Motor neuron (in vitro differentiated cells): ENCODE data around the gene SLC25A41. TPM values are rescaled to one million over a fixed set of nuclear protein-coding genes. Genes with fewer than 3 reads are reported as not detected.

Experiments used
- ATAC-seq, 8 experiments: fragments of 200-7000 bp; cut with Tn5 transposase; replicated peaks in 6 of 8; 2 replicates each; pipeline ENCODE4 v1.8.0; 2021; ENCODE audit warnings: mild to moderate bottlenecking in 8 of 8, moderate library complexity in 8 of 8
- H3K27ac ChIP-seq, 2 donors: fragments of 250-450 bp; sonication (Bioruptor Pico); 2 replicates each; pipeline ENCODE4 v1.9.0; 2021; ENCODE audit warnings: antibody characterized with exemption in 2 of 2, mild to moderate bottlenecking in 2 of 2, moderate library complexity in 1 of 2
- H3K4me1 ChIP-seq, 2 donors: fragments of 250-450 bp; sonication (Bioruptor Pico); replicated peaks in 1 of 2; 2 replicates each; pipeline ENCODE4 v1.6.1; 2021; ENCODE audit warnings: antibody characterized with exemption in 2 of 2, mild to moderate bottlenecking in 2 of 2, moderate library complexity in 1 of 2
- H3K4me3 ChIP-seq, 5 donors: fragments of 250-450 bp; sonication (Bioruptor Pico); 2 replicates each; pipeline ENCODE4 v1.9.0; 2021; ENCODE audit warnings: antibody characterized with exemption in 5 of 5, mild to moderate bottlenecking in 5 of 5, moderate library complexity in 4 of 5
- WGBS, 10 experiments: fragments of 450-650 bp; shearing (Covaris generic); methylation state at CpG; one replicate each; pipeline ENCODE4 v1.0.0; 2022; 5-methylcytosine and 5-hydroxymethylcytosine counted together
- in situ Hi-C, 9 experiments: fragments of 400-800 bp; cut with MboI; loops; one replicate each; pipeline ENCODE4 v1.15.0; 2021; ENCODE audit warnings: low sequenced_read_pairs in 9 of 9, low pct_unique_long_range_greater_than_20kb in 2 of 9; ENCODE audit not compliant: unreplicated experiment in 9 of 9
- total RNA-seq, 8 experiments: library from RNA; unstranded; fragments of 300-600 nt; gene quantifications; 2 replicates each; pipeline versions ENCODE4 v1.2.3 to v1.2.4, GENCODE V29; 2022

Gene SLC25A41
- total RNA-seq, 8 experiments from 2014 or later = 0.29 to 0.76 (median 0.49) TPM; not detected in 2

DNA sequence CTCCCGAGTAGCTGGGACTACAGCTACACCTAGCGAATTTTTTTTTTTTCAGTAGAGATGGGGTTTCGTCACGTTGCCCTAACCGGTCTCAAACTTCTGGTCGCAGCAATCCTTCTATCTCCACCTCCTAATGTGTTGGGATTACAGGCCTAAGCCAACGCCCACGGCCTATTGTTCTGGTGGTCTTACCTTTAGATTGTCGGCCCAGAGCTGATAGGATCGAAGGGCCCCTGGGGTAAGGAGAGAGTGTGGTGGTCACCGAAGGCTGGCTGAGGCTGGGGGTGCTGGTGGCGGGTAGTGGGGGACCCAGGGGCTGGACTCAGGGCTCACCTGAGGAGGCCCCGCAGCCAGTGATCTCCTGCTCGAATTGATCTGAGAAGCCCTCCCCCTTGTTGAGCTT, 37.5 kb upstream of the SLC25A41 start:
- peaks cover 0 to 2% of the 10 kb centered on the region in 2 donors for H3K4me1 ChIP-seq
- no peak overlapping the region for H3K27ac ChIP-seq
- WGBS, 10 experiments = 0 to 88% (median 80%) methylated on average over 1 to 6 of the region's 14 CpGs; no CpG with 5 or more reads in 5 of the 10 experiments
- no peak overlapping the region for H3K4me3 ChIP-seq
- ATAC-seq = no peak
- in situ Hi-C loops = no loop called here

DNA sequence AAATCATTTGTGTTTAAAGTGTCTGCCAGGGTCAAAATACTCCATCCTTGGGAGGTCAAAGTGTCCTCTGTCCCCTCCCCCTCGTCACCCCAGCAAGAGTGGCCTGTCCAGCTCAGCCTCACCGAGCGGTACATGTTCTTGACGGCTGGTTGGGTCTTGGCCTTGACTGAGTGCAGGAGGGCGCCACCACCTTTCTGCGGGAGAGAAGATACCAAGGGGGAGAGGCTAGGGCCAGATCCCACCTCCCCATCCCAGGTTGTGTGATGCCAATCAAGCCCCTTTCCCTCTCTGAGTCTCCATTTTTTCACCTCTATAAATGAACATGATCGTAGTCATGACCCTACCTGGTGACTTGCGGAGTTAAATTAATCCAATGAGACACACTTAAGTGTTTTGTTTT, 36.6 kb upstream of the SLC25A41 start:
- in situ Hi-C loops = no loop called here
- ATAC-seq = no peak

DNA sequence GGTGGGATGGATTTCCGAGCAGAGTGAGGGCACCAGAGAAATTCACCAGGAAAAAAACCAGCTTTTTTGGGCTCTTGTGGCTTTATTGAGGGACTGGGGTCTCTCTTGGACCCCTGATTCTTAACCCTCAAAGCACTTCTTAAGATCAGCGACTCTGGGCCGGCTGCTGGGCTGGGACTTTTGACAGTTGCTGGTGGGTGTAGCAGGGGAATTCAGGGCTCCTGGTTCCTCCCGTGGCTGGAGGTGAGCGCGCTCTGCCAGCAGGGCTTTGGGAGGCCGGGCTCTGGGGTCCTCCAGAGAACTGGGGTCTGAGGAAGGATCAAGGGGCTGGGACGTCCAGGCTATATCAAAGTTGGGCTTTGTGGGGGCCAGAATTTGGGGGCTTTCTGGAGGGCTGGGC, 33.8 kb upstream of the SLC25A41 start:
- peaks cover 0 to 2% of the 10 kb centered on the region in 2 donors for H3K4me1 ChIP-seq
- no peak for ATAC-seq
- WGBS, 10 experiments = 0 to 38% (median 20%) methylated on average over 1 to 2 of the region's 8 CpGs; no CpG with 5 or more reads in 7 of the 10 experiments
- H3K27ac ChIP-seq = no peak overlapping the region
- in situ Hi-C loops = no loop called here
- no peak overlapping the region for H3K4me3 ChIP-seq

More for the DNA sequence above, 36.6 kb upstream of the SLC25A41 start:
- Histone ChIP-seq H3K4me3 (no peak overlapping the region), H3K4me1 (peaks cover 0 to 2% of the 10 kb centered on the region in 2 donors), H3K27ac (no peak overlapping the region)
- WGBS, 10 experiments = 53 to 100% (median 92%) methylated on average over 1 to 6 of the region's 8 CpGs; no CpG with 5 or more reads in 1 of the 10 experiments

- Histone ChIP-seq H3K4me3 (no peak overlapping the region), H3K27ac (no peak overlapping the region), H3K4me1 (peaks cover 0 to 2% of the 10 kb centered on the region in 2 donors)
- WGBS, 10 experiments = 59 to 95% (median 87%) methylated on average over 2 to 6 of the region's 21 CpGs; no CpG with 5 or more reads in 6 of the 10 experiments
- ATAC-seq = no peak
- in situ Hi-C loops = no loop called here
These were observed 33.1 kb upstream of the SLC25A41 start for GRCh38 chr19:6466526-6467248.

- WGBS, 10 experiments = 78 to 81% methylated on average over 5 to 6 of the region's 8 CpGs; no CpG with 5 or more reads in 8 of the 10 experiments
- H3K27ac ChIP-seq = no peak overlapping the region
- no peak overlapping the region for H3K4me3 ChIP-seq
- peaks cover 0 to 4% of the 10 kb centered on the region in 2 donors for H3K4me1 ChIP-seq
- in situ Hi-C loops = no loop called here
- ATAC-seq = no peak
These were observed 32.1 kb upstream of the SLC25A41 start for GRCh38 chr19:6465663-6466062.

DNA sequence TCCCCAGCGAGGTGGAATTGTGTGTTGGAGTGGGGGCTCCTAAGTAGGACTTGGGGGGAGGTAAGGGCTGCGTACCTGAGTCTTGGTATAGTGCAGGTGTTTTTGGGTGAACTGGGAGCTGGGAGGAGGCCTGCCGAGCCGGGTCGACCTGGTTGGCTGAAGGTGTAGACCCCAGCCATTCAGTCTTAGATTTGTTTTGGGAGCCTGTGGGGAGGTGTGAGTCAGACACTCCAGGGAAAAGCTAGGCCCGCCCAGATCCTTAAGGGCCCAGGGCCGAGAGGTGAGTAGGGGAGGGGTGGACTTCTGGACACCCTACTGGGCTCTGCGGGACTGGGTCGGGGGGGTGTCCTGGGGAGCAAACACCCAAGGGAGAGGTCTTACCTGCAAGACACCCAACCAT, 31.4 kb upstream of the SLC25A41 start:
- no peak for ATAC-seq
- H3K4me1 ChIP-seq = peaks cover 0 to 2% of the 10 kb centered on the region in 2 donors
- in situ Hi-C loops = no loop called here
- 10% methylated on average over 2 of the region's 9 CpGs; no CpG with 5 or more reads in 9 of the 10 experiments for WGBS, 10 experiments
- no peak overlapping the region for H3K4me3 ChIP-seq
- H3K27ac ChIP-seq = no peak overlapping the region

DNA sequence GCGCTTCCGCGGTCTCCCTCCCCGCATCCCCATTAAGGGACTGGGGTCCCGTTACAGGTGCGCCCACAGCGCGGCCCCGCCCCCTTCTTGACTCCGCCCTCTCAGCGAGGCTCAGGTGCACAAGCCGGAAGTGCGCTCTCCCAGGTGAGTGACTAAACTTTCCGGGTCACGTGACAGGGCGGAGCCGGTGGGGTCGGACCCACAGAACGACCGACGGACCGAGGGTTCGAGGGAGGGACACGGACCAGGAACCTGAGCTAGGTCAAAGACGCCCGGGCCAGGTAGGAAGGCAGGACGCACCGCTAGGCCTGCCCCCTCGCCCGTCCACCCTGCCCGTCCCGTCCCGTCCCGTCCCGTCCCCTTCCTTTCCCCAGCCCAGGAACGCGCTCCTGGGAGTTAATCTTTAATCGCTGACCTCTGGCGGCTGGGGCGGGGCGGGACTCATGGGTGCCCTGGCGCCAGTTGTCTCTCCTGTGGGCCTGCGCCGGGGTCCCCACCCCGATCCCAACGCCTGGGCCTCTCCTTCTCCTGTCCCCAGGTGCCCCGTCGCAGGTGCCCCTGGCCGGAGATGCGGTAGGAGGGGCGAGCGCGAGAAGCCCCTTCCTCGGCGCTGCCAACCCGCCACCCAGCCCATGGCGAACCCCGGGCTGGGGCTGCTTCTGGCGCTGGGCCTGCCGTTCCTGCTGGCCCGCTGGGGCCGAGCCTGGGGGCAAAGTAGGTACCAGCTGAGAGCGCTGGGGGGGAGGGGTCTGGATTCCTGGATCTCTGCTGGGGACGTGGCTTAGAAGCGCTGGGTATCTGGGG, 30.7 kb upstream of the SLC25A41 start, which contains the start of gene CRB3:
Gene CRB3 (plus strand): TSS at position 202 of the 804 bp plus-strand sequence. CDS start 431 bp downstream, at position 633.
- no peak for ATAC-seq
- H3K4me3 ChIP-seq = no peak within 1 kb of the TSS
- H3K27ac ChIP-seq = no peak within 1 kb of the TSS
- WGBS, 10 experiments = 0 to 20% methylated on average over 1 of the region's 65 CpGs; no CpG with 5 or more reads in 8 of the 10 experiments
- in situ Hi-C loops = no loop called here
- peaks cover 0 to 2% of the 10 kb centered on the region in 2 donors for H3K4me1 ChIP-seq

DNA sequence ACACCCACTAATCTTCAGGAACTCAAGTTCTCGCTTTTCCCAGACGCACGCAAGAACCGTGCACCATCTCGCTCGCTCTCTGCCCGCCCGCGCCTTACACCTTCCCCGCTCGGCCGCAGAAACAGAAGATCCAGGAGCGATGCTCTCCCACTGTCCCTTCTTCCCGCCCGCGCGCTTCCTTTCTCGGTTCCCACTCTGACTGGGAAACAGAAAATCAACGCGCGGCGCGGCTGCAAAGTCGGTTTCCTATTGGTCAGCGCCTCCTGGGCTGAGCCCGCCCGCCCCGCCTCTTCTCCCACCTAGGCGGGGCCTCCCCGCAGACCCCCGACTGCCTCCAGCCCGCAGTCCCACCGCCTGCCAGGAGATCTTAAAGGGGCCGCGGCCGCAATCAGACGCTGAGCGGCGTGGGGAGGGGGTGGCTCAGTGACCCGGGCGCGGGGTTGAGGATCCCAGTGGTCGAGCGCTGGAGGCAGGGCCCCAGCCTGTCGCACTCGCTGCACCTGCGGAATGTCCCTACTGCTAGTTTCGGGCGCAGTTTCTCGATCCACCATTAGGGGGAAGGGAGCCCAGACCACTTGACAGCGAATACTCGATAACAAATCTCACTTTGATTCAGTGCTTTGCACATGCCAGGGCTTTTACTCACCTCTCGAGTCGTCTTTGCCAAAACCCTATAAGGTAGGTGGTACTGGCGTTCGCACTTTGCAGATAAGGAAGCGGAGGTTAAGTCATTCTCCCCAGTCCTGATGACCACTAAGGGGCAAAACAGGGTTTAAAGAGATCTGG, 26.7 kb upstream of the SLC25A41 start:
- peak overlapping the region; percentile 52 to 86 (median 66) for H3K4me3 ChIP-seq
- peak; percentile 86 to 89 (median 88) for ATAC-seq

DNA sequence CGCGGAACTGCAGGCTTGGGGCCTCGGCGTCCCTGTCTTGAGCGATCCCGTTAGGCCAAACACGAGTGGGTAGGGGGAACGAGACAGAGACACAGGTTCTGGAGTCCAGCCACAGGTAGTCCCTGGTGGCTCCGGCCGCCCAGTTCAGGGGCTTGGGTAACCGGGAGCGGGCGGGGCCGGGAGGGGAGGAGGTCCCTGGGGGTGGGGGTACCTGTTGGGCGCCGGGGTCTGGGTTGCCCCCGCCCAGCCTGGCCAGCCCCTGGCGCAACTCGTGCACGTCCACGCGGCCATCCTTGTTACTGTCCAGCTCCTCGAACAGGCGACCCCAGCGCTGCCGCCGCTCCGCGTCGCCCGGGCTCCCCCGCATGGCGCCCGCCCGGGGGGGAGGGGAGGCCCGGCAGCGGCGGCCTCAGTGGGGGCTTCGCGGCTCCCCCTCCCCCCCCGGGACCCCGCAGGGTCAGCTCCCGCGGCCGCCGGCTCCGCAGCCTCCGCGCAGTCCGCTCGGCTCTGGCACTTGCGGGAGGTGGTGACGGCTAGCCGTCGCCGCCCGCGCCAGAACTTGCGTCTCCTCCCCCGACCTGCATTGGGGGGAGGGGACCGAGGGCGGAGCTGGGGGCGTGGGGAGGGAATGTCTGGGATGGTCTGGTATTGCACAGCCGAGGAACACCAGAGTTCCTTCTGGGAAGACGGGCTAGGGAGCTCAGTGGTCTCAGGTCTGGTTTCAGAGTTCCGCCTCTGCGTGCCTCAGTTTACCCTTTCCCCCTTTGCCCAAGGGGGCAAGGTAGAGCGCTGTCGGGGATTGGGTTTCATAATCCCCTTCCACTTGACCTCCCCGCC, 25.9 kb upstream of the SLC25A41 start, which contains the start of gene SLC25A23:
Gene SLC25A23 (minus strand): TSS at position 531 of the 837 bp plus-strand sequence. CDS start 164 bp downstream, at position 367.
- peak within 1 kb of the TSS in 1 of 2 donors; percentile 55 for H3K27ac ChIP-seq
- peak; percentile 49 to 71 (median 69) for ATAC-seq

More for the DNA sequence above, 26.7 kb upstream of the SLC25A41 start:
- Histone ChIP-seq H3K27ac (peak overlapping the region in 1 of 2 donors; percentile 37), H3K4me1 (peaks cover 2 to 3% of the 10 kb centered on the region in 2 donors)
- 0 to 3% (median 0%) methylated on average over 2 to 7 of the region's 57 CpGs; no CpG with 5 or more reads in 4 of the 10 experiments for WGBS, 10 experiments
- in situ Hi-C loops = no loop called here

DNA sequence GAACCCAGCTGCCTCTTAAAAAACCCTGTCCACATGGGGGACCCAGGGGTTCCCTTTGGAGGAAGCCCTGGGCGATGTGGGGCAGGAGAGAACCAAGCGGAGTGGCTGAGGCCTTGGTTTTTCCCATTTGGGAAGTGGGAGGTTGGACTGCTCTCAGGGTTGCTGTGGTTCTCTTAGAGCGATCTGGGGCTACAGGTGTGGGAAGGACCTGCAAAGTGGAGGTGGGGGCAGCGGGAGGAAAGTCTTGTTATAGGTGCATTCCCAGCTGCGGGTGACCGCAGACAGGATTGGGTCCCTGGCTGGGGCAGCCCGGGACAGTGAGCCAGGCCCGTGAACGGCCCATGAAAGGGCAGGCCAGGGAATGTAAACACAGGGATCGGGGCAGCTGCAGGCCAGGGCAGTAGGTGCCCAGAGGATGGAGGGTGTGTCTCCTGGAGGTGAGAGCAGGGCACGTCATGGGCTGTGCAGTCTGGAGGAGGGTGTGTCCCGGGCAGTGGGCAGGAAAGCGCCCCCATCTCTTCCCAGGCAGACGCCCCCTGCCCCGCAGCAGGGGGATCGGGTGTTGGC, 25.2 kb upstream of the SLC25A41 start:
- WGBS, 10 experiments = 38 to 81% (median 72%) methylated on average over 2 to 5 of the region's 16 CpGs; no CpG with 5 or more reads in 7 of the 10 experiments
- ATAC-seq = no peak
- H3K4me1 ChIP-seq = peaks cover 2 to 3% of the 10 kb centered on the region in 2 donors
- H3K27ac ChIP-seq = no peak overlapping the region
- peak overlapping the region; percentile 52 to 86 (median 66) for H3K4me3 ChIP-seq
- in situ Hi-C loops = no loop called here

More for the DNA sequence above, 25.9 kb upstream of the SLC25A41 start, which contains the start of gene SLC25A23:
- H3K4me1 ChIP-seq = peaks cover 2 to 3% of the 10 kb centered on the region in 2 donors
- H3K4me3 ChIP-seq = peak within 1 kb of the TSS; percentile 52 to 86 (median 66)
- WGBS, 10 experiments = 0 to 20% methylated on average over 1 to 3 of the region's 70 CpGs; no CpG with 5 or more reads in 8 of the 10 experiments
- in situ Hi-C loops = no loop called here

GRCh38 chr19:6457958-6458694, 24.6 kb upstream of the SLC25A41 start:
- in situ Hi-C loops = no loop called here
- no peak overlapping the region for H3K27ac ChIP-seq
- WGBS, 10 experiments = 60 to 100% (median 96%) methylated on average over 1 to 5 of the region's 17 CpGs; no CpG with 5 or more reads in 5 of the 10 experiments
- no peak for ATAC-seq
- H3K4me3 ChIP-seq = peak overlapping the region in 3 of 5 donors; percentile 52 to 86 (median 84)
- peaks cover 2 to 3% of the 10 kb centered on the region in 2 donors for H3K4me1 ChIP-seq
